ENCODE measurements around the gene PRDM10.

The PRDM10 gene

GRCh38 chr11:129944696-129945095 lies 57.9 kb downstream of the PRDM10 start:
- DNase-seq = no peak

DNA sequence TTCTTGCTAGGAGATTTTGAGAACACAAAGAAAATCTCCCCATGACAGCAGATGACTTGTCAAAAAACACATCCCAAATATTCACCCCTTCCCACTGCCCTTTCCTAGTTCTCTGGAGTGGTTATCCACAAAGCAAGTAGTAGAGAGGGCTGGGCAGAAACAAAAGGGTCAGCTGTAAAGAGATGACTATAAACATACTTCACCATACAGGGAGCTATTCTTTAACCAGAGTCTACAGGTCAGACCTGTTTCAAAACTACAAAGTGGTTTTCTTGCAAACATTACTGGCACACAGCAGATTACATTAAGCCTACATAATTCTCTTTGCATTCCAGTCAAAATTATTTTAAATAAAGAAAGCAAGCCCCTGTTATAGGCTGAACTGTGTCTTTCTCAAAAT lies 59.6 kb downstream of the PRDM10 start:
- DNase-seq = no peak

- DNase-seq = no peak
Measured at GRCh38 chr11:129939510-129939909, 63.1 kb downstream of the PRDM10 start.

- DNase-seq = no peak
Measured at GRCh38 chr11:129938764-129939163, 63.9 kb downstream of the PRDM10 start.

- no peak for DNase-seq
Measured at GRCh38 chr11:129937592-129938238, 64.9 kb downstream of the PRDM10 start.

GRCh38 chr11:129935723-129936122 lies 66.9 kb downstream of the PRDM10 start:
- no peak for DNase-seq

GRCh38 chr11:129933891-129934290 lies 68.7 kb downstream of the PRDM10 start:
- DNase-seq = no peak

- DNase-seq = no peak
Measured at GRCh38 chr11:129933262-129933661, 69.4 kb downstream of the PRDM10 start.

GRCh38 chr11:129932381-129933067 lies 70.1 kb downstream of the PRDM10 start:
- no peak for DNase-seq

DNA sequence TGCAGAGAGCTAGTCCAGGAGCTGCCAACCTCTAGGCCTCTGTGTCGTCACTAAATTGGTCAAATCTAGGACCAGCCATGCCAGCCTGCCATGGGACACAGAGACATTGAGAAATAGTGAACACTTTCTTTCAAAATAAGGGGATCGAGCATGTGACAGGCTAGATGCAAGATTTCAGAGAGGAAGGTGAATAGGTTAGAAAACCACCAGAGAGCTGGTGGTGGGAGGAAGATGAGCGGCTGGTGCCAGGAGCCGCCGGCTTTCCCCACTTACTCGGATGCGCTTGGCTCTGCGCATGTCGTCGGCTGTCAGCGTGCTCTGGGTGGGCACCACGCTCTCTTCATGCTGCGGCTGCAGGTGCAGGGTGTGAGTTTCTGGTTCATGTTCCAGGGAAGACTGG lies 71.9 kb downstream of the PRDM10 start:
- DNase-seq = no peak

DNA sequence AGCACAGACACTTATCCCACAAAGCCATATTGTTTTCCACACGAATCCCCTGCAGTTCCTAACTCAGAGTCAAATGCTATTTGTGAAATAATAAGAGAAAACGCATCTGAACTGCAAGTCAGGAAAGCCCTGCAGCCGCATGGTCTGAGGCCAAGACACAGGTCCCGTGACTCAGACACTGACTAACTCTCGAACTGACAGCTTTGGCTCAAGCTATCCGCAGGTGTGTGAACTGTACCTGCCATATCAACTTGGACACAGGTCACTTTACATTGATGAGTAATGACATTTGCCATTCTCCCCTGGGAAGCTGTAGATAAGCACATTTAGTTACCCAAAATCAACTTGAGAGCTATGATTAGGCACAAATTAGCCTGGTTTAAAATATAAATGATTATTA lies 72.3 kb downstream of the PRDM10 start:
- DNase-seq = no peak

GRCh38 chr11:129929721-129930120 lies 72.9 kb downstream of the PRDM10 start:
- DNase-seq = no peak

DNA sequence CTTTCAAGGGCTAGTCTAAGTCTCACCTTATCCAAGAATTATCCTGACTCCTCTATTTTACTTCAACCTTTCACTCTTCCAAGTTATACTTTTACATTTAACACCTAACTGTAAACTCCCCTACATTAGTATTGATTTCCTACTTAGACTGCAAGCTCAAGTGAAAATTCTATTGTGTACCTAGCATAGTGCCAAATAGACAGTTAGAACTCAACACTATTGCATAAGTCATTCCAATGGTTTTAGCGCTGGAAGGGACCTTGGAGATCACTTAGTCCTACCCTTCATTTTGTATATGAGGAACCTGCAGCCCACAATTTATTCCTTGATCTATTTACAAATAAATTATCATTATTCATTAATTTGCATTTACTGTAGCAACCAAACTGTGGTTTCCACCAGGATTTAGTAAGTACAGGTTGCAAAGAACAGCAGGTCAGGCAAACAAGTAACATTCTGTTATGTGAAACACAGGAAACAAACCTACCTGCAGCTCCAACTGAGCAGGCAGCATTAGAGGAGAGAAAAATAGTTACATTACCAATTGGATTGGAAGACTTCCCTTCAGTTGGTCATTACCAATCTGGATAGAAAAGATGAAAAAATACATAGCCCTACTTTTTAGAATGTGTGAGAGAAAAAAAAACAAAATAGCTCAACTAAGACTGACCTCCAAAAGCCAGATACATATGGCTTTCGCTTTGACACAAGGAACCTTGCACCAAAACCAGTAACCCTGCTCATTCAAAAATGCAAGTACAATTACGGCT lies 73.5 kb downstream of the PRDM10 start:
- no peak for DNase-seq

- DNase-seq = no peak
Measured at GRCh38 chr11:129922674-129923073, 80.0 kb downstream of the PRDM10 start.

GRCh38 chr11:129918361-129918760 lies 84.3 kb downstream of the PRDM10 start:
- DNase-seq = no peak

DNA sequence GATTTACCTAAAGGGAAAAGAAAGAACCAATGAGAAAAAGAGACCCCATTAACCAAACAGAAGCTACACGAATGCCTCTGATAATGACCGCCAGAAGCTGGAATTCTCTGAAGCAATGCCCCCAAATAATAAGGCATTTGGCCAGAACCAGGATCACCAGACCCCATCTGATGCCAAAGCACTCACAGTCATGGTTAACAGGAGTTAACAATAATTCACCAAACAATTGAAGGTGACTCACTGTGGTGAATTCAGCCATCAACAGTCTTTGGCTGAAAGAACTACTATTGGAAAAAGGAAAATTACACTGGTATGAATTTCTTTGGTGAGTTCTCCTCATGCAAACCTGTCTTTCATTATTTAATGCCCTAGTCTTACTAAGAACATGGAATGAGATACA lies 85.4 kb downstream of the PRDM10 start:
- no peak for DNase-seq

- DNase-seq = no peak
Measured at GRCh38 chr11:129911298-129911697, 91.3 kb downstream of the PRDM10 start.

DNA sequence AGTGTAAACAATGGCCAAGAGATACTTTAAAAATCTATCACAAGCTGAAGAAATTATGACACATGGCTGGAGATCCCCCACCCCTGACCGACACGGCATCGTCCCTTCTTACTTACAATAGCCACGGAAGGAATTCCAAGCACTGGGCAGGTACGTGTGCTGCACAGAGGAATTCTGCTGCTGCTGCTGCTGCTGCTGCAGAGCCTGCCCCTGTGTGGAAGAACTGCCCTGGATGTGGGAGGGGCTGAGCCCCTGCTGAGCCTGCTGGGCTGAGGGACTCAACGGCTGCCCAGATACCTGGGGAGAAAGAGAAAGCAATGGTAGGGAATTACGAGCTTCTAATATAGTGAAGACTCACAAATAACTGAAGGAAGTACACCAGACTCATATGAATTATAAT lies 92.3 kb downstream of the PRDM10 start:
- DNase-seq = no peak

DNA sequence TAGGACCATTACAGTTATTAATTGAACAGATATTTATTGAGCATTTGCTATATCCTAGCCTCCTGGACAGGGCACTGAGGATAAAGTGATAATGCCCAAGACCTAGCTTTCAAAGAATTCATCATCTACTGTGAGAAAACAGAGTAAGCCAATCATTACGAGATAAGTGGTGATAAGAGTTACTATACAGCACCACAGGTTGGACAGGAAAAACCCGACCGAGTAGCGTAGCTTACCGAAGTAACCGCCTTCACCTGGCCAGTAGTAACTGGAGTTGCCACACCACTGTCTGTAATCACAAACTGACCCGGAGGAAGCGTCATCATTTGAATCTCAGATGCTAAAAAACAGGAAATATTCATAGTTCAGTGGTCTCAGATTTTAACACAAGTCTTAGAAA lies 97.2 kb downstream of the PRDM10 start:
- DNase-seq = no peak

- no peak for DNase-seq
Measured at GRCh38 chr11:129896062-129896461, 106.6 kb downstream of the PRDM10 start.

GRCh38 chr11:129895126-129896041 lies 107.3 kb downstream of the PRDM10 start, which contains the start of gene NFRKB:
TSS of gene NFRKB (minus strand) at chr11:129895578. CDS start at chr11:129892849, 2,729 bp downstream.
- peak; percentile 64 for DNase-seq

GRCh38 chr11:129894278-129895125 lies 108.1 kb downstream of the PRDM10 start:
- no peak for DNase-seq

Data from NCI-H2081 treated with DMSO at 0.1 percent for 48 hours (cell line).